ENCODE measurements around the gene RPL36.

GRCh38 chr19:5681391-5682106 lies 8.5 kb upstream of the RPL36 start:
- TF ChIP-seq EZH2 (IDR thresholded peaks at IDR 0.05; ENCODE audit: low read depth, unreplicated experiment) (no peak), CTCF (conservative IDR thresholded peaks at IDR 0.05; ENCODE audit: low read depth in 2 of 2) (no peak), POLR2AphosphoS5 (IDR thresholded peaks at IDR 0.05; ENCODE audit: low read depth) (no peak), JUNB (IDR thresholded peaks at IDR 0.05; ENCODE audit: unreplicated experiment) (no peak), REST (IDR thresholded peaks at IDR 0.05; ENCODE audit: unreplicated experiment) (no peak), ETS1 (IDR thresholded peaks at IDR 0.05) (no peak), STAT1 (IDR thresholded peaks at IDR 0.05; ENCODE audit: unreplicated experiment) (no peak), EZH2phosphoT487 (IDR thresholded peaks at IDR 0.05; ENCODE audit: unreplicated experiment) (no peak), CREB1 (CRISPR knock-in tag; IDR thresholded peaks at IDR 0.05; ENCODE audit: low read depth) (no peak), NANOG (IDR thresholded peaks at IDR 0.05; ENCODE audit: borderline replicate concordance) (no peak), ZNF331 (CRISPR knock-in tag; IDR thresholded peaks at IDR 0.05; ENCODE audit: low read depth) (no peak), ZNF114 (CRISPR knock-in tag; IDR thresholded peaks at IDR 0.05) (no peak)
- TF ChIP-seq, protein P1, sequence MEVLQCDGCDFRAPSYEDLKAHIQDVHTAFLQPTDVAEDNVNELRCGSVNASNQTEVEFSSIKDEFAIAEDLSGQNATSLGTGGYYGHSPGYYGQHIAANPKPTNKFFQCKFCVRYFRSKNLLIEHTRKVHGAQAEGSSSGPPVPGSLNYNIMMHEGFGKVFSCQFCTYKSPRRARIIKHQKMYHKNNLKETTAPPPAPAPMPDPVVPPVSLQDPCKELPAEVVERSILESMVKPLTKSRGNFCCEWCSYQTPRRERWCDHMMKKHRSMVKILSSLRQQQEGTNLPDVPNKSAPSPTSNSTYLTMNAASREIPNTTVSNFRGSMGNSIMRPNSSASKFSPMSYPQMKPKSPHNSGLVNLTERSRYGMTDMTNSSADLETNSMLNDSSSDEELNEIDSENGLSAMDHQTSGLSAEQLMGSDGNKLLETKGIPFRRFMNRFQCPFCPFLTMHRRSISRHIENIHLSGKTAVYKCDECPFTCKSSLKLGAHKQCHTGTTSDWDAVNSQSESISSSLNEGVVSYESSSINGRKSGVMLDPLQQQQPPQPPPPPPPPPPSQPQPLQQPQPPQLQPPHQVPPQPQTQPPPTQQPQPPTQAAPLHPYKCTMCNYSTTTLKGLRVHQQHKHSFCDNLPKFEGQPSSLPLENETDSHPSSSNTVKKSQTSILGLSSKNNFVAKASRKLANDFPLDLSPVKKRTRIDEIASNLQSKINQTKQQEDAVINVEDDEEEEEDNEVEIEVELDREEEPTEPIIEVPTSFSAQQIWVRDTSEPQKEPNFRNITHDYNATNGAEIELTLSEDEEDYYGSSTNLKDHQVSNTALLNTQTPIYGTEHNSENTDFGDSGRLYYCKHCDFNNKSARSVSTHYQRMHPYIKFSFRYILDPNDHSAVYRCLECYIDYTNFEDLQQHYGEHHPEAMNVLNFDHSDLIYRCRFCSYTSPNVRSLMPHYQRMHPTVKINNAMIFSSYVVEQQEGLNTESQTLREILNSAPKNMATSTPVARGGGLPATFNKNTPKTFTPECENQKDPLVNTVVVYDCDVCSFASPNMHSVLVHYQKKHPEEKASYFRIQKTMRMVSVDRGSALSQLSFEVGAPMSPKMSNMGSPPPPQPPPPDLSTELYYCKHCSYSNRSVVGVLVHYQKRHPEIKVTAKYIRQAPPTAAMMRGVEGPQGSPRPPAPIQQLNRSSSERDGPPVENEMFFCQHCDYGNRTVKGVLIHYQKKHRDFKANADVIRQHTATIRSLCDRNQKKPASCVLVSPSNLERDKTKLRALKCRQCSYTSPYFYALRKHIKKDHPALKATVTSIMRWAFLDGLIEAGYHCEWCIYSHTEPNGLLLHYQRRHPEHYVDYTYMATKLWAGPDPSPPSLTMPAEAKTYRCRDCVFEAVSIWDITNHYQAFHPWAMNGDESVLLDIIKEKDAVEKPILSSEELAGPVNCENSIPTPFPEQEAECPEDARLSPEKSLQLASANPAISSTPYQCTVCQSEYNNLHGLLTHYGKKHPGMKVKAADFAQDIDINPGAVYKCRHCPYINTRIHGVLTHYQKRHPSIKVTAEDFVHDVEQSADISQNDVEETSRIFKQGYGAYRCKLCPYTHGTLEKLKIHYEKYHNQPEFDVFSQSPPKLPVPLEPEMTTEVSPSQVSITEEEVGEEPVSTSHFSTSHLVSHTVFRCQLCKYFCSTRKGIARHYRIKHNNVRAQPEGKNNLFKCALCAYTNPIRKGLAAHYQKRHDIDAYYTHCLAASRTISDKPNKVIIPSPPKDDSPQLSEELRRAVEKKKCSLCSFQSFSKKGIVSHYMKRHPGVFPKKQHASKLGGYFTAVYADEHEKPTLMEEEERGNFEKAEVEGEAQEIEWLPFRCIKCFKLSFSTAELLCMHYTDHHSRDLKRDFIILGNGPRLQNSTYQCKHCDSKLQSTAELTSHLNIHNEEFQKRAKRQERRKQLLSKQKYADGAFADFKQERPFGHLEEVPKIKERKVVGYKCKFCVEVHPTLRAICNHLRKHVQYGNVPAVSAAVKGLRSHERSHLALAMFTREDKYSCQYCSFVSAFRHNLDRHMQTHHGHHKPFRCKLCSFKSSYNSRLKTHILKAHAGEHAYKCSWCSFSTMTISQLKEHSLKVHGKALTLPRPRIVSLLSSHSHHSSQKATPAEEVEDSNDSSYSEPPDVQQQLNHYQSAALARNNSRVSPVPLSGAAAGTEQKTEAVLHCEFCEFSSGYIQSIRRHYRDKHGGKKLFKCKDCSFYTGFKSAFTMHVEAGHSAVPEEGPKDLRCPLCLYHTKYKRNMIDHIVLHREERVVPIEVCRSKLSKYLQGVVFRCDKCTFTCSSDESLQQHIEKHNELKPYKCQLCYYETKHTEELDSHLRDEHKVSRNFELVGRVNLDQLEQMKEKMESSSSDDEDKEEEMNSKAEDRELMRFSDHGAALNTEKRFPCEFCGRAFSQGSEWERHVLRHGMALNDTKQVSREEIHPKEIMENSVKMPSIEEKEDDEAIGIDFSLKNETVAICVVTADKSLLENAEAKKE (CRISPR knock-in tag; IDR thresholded peaks at IDR 0.05): no peak
